Calu3 (cell line): ENCODE data around the gene SLC10A6. TPM values are rescaled to one million over a fixed set of nuclear protein-coding genes. Genes with fewer than 3 reads are reported as not detected.

Experiments used
- BruUV-seq: library from RNA; stranded (reverse); fragments of 400-500 nt; replicated peaks from 2 replicates; lab custom pipeline; 2021; lab: Mats Ljungman, UMichigan
- CTCF ChIA-PET: fragments of 300-600 bp; sonication (Branson Sonifier 250); formaldehyde crosslinking; loops from one replicate; lab custom pipeline; 2022; ENCODE audit warnings: antibody characterized with exemption; lab: Charles Lee
- DNase-seq: peaks from one replicate; pipeline ENCODE4 v3.0.0; 2022
- H3K27ac Mint-ChIP-seq: one replicate; pipeline ENCODE4 v1.8.0; 2022; ENCODE audit warnings: mixed read lengths; ENCODE audit not compliant: unreplicated experiment
- H3K27me3 Mint-ChIP-seq: one replicate; pipeline ENCODE4 v1.8.0; 2022; ENCODE audit warnings: mixed read lengths; ENCODE audit not compliant: unreplicated experiment
- H3K36me3 Mint-ChIP-seq: one replicate; pipeline ENCODE4 v1.8.0; 2022; ENCODE audit warnings: mild to moderate bottlenecking, moderate library complexity, mixed read lengths; ENCODE audit not compliant: insufficient read depth, unreplicated experiment
- H3K4me1 Mint-ChIP-seq: one replicate; pipeline ENCODE4 v1.8.0; 2022; ENCODE audit warnings: mild to moderate bottlenecking, low read depth, mixed read lengths; ENCODE audit not compliant: unreplicated experiment
- H3K4me3 Mint-ChIP-seq: one replicate; pipeline ENCODE4 v1.8.0; 2022; ENCODE audit warnings: mild to moderate bottlenecking, low read depth, moderate library complexity, mixed read lengths; ENCODE audit not compliant: unreplicated experiment
- H3K9me3 Mint-ChIP-seq: one replicate; pipeline ENCODE4 v1.8.0; 2022; ENCODE audit warnings: low read depth, mixed read lengths; ENCODE audit not compliant: unreplicated experiment
- CTCF ChIP-seq: fragments of 200-600 bp; IDR thresholded peaks from one replicate; pipeline ENCODE4 v1.8.0; 2022; ENCODE audit warnings: antibody characterized with exemption; ENCODE audit not compliant: unreplicated experiment
- intact Hi-C: fragments of 100-400 bp; cut with micrococcal nuclease; formaldehyde crosslinking; loops from one replicate; pipeline ENCODE4 v1.10.0; 2022; ENCODE audit not compliant: unreplicated experiment
- total RNA-seq: library from RNA; stranded (reverse); gene quantifications from 2 replicates; pipeline ENCODE4 v1.2.3, GENCODE V29; 2022

SLC10A6 gene
- total RNA-seq, 1 experiment from 2014 or later, result not detected

DNA sequence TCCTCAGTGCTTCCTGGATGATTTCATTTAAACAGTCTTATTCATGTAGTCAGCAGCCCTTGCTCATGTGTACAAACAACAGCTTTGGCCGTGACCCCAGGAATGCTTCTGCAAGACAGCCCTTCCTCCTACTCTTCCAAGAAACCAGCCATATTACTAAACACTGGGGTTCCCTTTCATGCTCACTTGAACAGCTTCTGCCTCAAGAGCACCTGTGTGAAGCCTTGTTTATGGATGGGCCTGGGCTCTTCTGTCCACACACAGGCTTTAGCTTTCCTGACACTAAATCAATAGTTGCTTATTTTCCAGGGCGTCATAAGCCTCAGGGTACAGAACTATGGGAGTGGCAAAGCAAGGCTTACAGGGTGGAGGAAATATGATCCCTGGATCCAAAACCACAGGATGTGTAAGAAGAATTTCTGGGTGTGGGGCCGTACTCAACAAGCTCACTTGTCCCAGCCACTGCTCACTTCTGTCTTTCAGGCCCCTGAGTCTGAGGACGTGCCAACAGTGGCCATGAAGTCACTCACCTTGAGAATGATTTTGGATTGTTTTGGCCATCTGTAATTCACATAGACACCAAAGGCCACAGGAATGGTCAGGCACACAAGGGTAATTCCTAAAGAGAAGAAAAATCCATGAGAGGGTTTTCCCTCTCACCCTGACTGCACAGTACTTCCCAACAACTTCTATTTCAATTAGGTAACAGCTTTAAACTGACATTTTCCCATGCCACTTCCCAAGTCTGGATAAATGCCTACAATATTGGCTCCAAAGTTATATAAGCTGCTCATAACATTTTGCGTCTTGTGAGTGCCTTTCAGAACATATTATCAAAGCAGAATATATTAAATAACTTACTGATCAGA, 17.7 kb downstream of the SLC10A6 start:
- no peak for TF ChIP-seq CTCF
- BruUV-seq, result no TSS peak
- DNase-seq, result peak; percentile 60
- Mint-ChIP-seq H3K9me3 (peaks cover 2% of the 10 kb centered on the region), H3K27ac (peak overlapping the region; percentile 83), H3K36me3 (no peaks in the 10 kb centered on the region), H3K27me3 (no peaks in the 10 kb centered on the region), H3K4me3 (peak overlapping the region; percentile 39), H3K4me1 (peaks cover 24% of the 10 kb centered on the region)
- intact Hi-C loops, result loop anchor here (10.0 kb wide), 1 partner anchor 63 kb away; the partner anchor contains the start of gene C4orf36
- CTCF ChIA-PET, result interaction anchor here (0.6 to 0.8 kb wide), 4 partner anchors 12 to 334 kb away, joined by 3 to 4 read pairs (median 3); no protein-coding TSS in a partner anchor

GRCh38 chr4:86825511-86825910, 23.7 kb downstream of the SLC10A6 start:
- DNase-seq, result no peak
- no peak overlapping the region for H3K4me3 Mint-ChIP-seq
- H3K9me3 Mint-ChIP-seq, result peaks cover 2% of the 10 kb centered on the region
- CTCF ChIA-PET, result interaction anchor here (0.5 to 0.6 kb wide), 2 partner anchors 411 to 1015 kb away, joined by 3 to 4 read pairs; no protein-coding TSS in a partner anchor
- intact Hi-C loops, result no loop called here
- H3K4me1 Mint-ChIP-seq, result peaks cover 20% of the 10 kb centered on the region
- H3K27me3 Mint-ChIP-seq, result no peaks in the 10 kb centered on the region
- TF ChIP-seq CTCF, result no peak
- BruUV-seq, result no TSS peak
- no peaks in the 10 kb centered on the region for H3K36me3 Mint-ChIP-seq
- H3K27ac Mint-ChIP-seq, result no peak overlapping the region

GRCh38 chr4:86822136-86822535, 27.0 kb downstream of the SLC10A6 start:
- intact Hi-C loops, result no loop called here
- Mint-ChIP-seq H3K4me3 (no peak overlapping the region), H3K4me1 (peaks cover 27% of the 10 kb centered on the region), H3K9me3 (no peaks in the 10 kb centered on the region), H3K27me3 (no peaks in the 10 kb centered on the region), H3K27ac (no peak overlapping the region), H3K36me3 (no peaks in the 10 kb centered on the region)
- no TSS peak for BruUV-seq
- CTCF ChIA-PET, result no interaction called here
- no peak for TF ChIP-seq CTCF
- no peak for DNase-seq

GRCh38 chr4:86821151-86821550, 28.0 kb downstream of the SLC10A6 start:
- H3K4me1 Mint-ChIP-seq, result peaks cover 17% of the 10 kb centered on the region
- no TSS peak for BruUV-seq

More at GRCh38 chr4:86821151-86821550, 28.0 kb downstream of the SLC10A6 start:
- Mint-ChIP-seq H3K9me3 (no peaks in the 10 kb centered on the region), H3K36me3 (no peaks in the 10 kb centered on the region), H3K4me3 (no peak overlapping the region), H3K27ac (no peak overlapping the region), H3K27me3 (no peaks in the 10 kb centered on the region)
- CTCF ChIA-PET, result no interaction called here
- no peak for DNase-seq
- no peak for TF ChIP-seq CTCF
- intact Hi-C loops, result no loop called here
